ENCODE results near the gene REPIN1.

REPIN1 gene

DNA sequence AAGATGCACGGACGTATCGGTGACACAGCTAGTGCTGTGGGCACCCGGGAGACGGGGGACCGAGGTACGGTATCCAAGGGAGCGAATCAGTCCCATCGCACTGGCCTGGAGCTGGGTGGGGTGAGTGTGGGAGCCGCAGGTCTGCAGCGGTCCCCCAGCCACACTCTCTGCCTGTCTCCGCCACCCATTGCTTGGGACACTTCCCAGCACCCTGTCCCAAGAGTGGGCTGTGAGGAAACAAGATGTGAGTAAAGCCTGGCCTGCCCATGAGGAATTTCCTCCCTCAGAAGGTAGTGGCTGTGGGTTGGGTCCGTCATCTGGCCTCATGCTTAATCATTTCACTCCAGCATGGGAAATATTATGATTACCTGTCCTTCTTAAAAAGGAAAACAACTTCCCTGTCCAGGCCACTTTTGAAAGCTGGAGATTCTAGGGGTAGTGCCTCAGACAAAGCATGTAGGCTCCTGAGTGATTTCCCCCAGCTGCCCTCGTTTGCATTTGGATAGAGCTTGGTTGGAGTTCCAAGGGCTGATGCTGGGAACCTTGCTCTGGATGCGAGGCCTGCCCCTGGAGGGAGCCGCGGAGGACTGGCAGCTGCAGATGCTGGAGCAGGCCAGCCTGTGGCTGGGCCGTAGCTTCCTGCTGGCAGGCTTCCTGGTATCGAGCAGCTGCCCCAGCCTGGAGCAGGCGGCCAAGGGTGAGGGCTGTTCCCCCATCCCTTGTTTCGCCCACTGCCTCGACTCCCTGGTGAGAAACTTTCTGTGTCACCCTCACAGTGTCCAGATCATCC is 39.1 kb upstream of the REPIN1 start:
- H3K4me3 ChIP-seq (replicated peaks; ENCODE audit: insufficient read depth, low read length): no peak overlapping the region
- TF ChIP-seq GABPA (IDR thresholded peaks at IDR 0.05; ENCODE audit: low read depth): no peak
- TF ChIP-seq, protein P1, sequence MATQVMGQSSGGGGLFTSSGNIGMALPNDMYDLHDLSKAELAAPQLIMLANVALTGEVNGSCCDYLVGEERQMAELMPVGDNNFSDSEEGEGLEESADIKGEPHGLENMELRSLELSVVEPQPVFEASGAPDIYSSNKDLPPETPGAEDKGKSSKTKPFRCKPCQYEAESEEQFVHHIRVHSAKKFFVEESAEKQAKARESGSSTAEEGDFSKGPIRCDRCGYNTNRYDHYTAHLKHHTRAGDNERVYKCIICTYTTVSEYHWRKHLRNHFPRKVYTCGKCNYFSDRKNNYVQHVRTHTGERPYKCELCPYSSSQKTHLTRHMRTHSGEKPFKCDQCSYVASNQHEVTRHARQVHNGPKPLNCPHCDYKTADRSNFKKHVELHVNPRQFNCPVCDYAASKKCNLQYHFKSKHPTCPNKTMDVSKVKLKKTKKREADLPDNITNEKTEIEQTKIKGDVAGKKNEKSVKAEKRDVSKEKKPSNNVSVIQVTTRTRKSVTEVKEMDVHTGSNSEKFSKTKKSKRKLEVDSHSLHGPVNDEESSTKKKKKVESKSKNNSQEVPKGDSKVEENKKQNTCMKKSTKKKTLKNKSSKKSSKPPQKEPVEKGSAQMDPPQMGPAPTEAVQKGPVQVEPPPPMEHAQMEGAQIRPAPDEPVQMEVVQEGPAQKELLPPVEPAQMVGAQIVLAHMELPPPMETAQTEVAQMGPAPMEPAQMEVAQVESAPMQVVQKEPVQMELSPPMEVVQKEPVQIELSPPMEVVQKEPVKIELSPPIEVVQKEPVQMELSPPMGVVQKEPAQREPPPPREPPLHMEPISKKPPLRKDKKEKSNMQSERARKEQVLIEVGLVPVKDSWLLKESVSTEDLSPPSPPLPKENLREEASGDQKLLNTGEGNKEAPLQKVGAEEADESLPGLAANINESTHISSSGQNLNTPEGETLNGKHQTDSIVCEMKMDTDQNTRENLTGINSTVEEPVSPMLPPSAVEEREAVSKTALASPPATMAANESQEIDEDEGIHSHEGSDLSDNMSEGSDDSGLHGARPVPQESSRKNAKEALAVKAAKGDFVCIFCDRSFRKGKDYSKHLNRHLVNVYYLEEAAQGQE (IDR thresholded peaks at IDR 0.05; ENCODE audit: insufficient replicate concordance, low read depth): no peak
- TF ChIP-seq POLR2AphosphoS5 (IDR thresholded peaks at IDR 0.05; ENCODE audit: low read depth): no peak
- no peak for TF ChIP-seq SPI1 (IDR thresholded peaks at IDR 0.05; ENCODE audit: borderline replicate concordance, low read depth)
- TF ChIP-seq, protein P2, sequence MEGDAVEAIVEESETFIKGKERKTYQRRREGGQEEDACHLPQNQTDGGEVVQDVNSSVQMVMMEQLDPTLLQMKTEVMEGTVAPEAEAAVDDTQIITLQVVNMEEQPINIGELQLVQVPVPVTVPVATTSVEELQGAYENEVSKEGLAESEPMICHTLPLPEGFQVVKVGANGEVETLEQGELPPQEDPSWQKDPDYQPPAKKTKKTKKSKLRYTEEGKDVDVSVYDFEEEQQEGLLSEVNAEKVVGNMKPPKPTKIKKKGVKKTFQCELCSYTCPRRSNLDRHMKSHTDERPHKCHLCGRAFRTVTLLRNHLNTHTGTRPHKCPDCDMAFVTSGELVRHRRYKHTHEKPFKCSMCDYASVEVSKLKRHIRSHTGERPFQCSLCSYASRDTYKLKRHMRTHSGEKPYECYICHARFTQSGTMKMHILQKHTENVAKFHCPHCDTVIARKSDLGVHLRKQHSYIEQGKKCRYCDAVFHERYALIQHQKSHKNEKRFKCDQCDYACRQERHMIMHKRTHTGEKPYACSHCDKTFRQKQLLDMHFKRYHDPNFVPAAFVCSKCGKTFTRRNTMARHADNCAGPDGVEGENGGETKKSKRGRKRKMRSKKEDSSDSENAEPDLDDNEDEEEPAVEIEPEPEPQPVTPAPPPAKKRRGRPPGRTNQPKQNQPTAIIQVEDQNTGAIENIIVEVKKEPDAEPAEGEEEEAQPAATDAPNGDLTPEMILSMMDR (IDR thresholded peaks at IDR 0.05; ENCODE audit: insufficient read depth, low read length): no peak
- H3K27ac ChIP-seq (replicated peaks): no peak overlapping the region
- no peak for DNase-seq (ENCODE audit: low read depth in 1 of 2, low spot score in 1 of 2)
- no peaks in the 10 kb centered on the region for H3K27me3 ChIP-seq (ENCODE audit: insufficient read depth, poor library complexity, severe bottlenecking)

DNA sequence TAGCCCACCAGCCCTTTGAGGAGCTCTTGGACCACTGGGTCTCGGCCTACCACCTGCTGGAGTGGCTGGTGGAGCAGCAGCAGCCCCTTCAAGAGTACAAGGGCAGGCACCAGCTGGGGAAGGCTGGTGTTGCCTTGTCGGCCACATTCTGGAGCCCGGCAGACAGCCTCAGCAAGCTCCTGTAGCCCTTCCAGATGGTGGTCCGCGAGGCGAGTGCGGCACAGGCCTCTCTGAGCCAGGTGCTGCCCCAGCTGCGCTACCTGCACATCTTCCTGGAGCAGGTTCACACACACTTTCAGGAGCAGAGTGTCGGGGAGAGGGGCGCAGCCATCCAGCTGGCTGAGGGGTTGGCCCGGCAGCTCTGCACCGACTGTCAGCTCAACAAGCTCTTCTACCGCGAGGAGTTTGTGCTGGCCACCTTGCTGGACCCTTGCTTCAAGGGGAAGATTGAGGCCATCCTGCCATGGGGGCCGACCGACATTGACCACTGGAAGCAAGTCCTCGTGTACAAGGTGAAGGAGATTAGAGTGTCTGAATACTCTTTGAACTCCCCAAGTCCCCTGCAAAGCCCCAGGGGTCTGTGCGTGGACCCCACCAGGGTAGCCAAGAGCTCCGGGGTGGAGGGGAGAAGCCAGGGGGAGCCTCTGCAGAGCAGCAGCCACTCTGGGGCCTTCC is 38.3 kb upstream of the REPIN1 start:
- Histone ChIP-seq H3K27me3 (ENCODE audit: insufficient read depth, poor library complexity, severe bottlenecking) (no peaks in the 10 kb centered on the region), H3K4me3 (replicated peaks; ENCODE audit: insufficient read depth, low read length) (no peak overlapping the region), H3K27ac (replicated peaks) (no peak overlapping the region)
- TF ChIP-seq POLR2AphosphoS5 (IDR thresholded peaks at IDR 0.05; ENCODE audit: low read depth) (no peak), GABPA (IDR thresholded peaks at IDR 0.05; ENCODE audit: low read depth) (no peak), SPI1 (IDR thresholded peaks at IDR 0.05; ENCODE audit: borderline replicate concordance, low read depth) (no peak)
- TF ChIP-seq, protein P1 (IDR thresholded peaks at IDR 0.05; ENCODE audit: insufficient replicate concordance, low read depth): no peak
- TF ChIP-seq, protein P2 (IDR thresholded peaks at IDR 0.05; ENCODE audit: insufficient read depth, low read length): no peak
- no peak for DNase-seq (ENCODE audit: low read depth in 1 of 2, low spot score in 1 of 2)

DNA sequence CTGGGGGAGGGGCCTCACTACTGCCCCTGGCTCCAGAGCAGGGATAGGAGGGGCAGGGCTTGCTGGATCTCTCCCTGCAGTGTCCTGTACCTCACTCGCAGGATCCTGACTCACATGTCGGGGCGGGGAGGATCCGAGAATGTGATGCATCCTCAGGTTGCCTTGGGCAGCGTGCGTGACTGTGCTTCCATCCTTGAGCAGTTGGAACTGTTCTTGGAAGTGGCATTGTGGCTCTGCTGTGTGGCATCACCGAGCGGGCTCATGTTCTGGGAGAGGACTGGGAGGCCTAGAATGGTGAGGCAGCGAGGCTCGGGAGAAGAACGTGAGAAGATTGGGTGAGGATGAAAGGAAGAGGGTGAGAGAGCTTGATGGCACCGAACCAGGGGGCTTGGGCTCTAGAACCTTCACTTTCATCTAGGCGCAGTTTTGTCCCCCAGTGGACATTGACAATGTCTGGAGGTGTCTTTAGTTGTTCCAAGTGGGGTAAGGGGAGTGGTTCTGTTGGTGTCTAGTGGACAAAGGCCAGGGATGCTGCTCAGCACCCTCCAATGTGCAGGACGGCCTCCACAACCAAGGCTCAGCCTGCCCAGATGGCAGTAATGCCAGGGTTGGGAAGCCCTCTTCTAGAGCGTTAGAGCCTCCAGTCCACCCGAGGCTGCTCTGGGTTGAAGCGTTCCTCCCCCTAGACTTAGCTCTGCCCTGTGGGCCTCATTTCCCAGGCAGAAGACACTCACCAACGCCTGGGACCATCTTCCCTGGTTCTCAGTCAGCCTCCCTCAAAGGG is 35.6 kb upstream of the REPIN1 start:
- H3K27ac ChIP-seq (replicated peaks): no peak overlapping the region
- no peak for DNase-seq (ENCODE audit: low read depth in 1 of 2, low spot score in 1 of 2)
- no peak overlapping the region for H3K4me3 ChIP-seq (replicated peaks; ENCODE audit: insufficient read depth, low read length)
- H3K27me3 ChIP-seq (ENCODE audit: insufficient read depth, poor library complexity, severe bottlenecking): no peaks in the 10 kb centered on the region
- TF ChIP-seq, protein P2 (IDR thresholded peaks at IDR 0.05; ENCODE audit: insufficient read depth, low read length): no peak

Measured in HL-60 (cell line).